ENCODE measurements around the gene CLBA1. TPM values are rescaled to one million over a fixed set of nuclear protein-coding genes. Genes with fewer than 3 reads are reported as not detected.

CLBA1 gene
- total RNA-seq, 1 experiment from 2014 or later: 24.3 TPM

GRCh38 chr14:104989951-104990303 lies 4.3 kb downstream of the CLBA1 start:
- no TSS peak for BruUV-seq (replicated peaks)
- CTCF ChIA-PET: interaction anchor here (1.0 to 1.2 kb wide), 2 partner anchors 26 to 56 kb away, joined by 5 read pairs; no protein-coding TSS in a partner anchor
- H3K9me3 Mint-ChIP-seq (ENCODE audit: unreplicated experiment): no peaks in the 10 kb centered on the region
- no peak for TF ChIP-seq CTCF (IDR thresholded peaks at IDR 0.05; ENCODE audit: unreplicated experiment)
- no peak overlapping the region for H3K4me3 Mint-ChIP-seq (ENCODE audit: unreplicated experiment)
- H3K27me3 Mint-ChIP-seq (ENCODE audit: insufficient read depth, unreplicated experiment): no peaks in the 10 kb centered on the region
- H3K4me1 Mint-ChIP-seq (ENCODE audit: insufficient read depth, unreplicated experiment): peaks cover 6% of the 10 kb centered on the region
- H3K27ac Mint-ChIP-seq (ENCODE audit: low read depth, unreplicated experiment): no peak overlapping the region
- intact Hi-C loops (cut with micrococcal nuclease): no loop called here
- DNase-seq (ENCODE audit: unreplicated experiment): no peak
- POLR2A ChIA-PET: interaction anchor here (0.8 to 1.5 kb wide), 4 partner anchors 16 to 30 kb away, joined by 3 to 4 read pairs (median 4); no protein-coding TSS in a partner anchor
- H3K36me3 Mint-ChIP-seq (ENCODE audit: insufficient read depth, unreplicated experiment): peaks cover 9% of the 10 kb centered on the region

- Mint-ChIP-seq H3K4me1 (ENCODE audit: insufficient read depth, unreplicated experiment) (peaks cover 6% of the 10 kb centered on the region), H3K27ac (ENCODE audit: low read depth, unreplicated experiment) (no peak overlapping the region), H3K36me3 (ENCODE audit: insufficient read depth, unreplicated experiment) (peaks cover 9% of the 10 kb centered on the region), H3K4me3 (ENCODE audit: unreplicated experiment) (no peak overlapping the region), H3K27me3 (ENCODE audit: insufficient read depth, unreplicated experiment) (no peaks in the 10 kb centered on the region), H3K9me3 (ENCODE audit: unreplicated experiment) (no peaks in the 10 kb centered on the region)
- no TSS peak for BruUV-seq (replicated peaks)
- ChIA-PET POLR2A (no interaction called here), CTCF (no interaction called here)
- no peak for DNase-seq (ENCODE audit: unreplicated experiment)
- no peak for TF ChIP-seq CTCF (IDR thresholded peaks at IDR 0.05; ENCODE audit: unreplicated experiment)
- intact Hi-C loops (cut with micrococcal nuclease): no loop called here
Observed at GRCh38 chr14:104991896-104992230, 6.3 kb downstream of the CLBA1 start.

GRCh38 chr14:104992501-104992900 lies 6.9 kb downstream of the CLBA1 start:
- TF ChIP-seq CTCF (IDR thresholded peaks at IDR 0.05; ENCODE audit: unreplicated experiment): no peak
- Mint-ChIP-seq H3K27ac (ENCODE audit: low read depth, unreplicated experiment) (no peak overlapping the region), H3K36me3 (ENCODE audit: insufficient read depth, unreplicated experiment) (peaks cover 9% of the 10 kb centered on the region)

GRCh38 chr14:104993306-104993705 lies 7.7 kb downstream of the CLBA1 start:
- Mint-ChIP-seq H3K9me3 (ENCODE audit: unreplicated experiment) (no peaks in the 10 kb centered on the region), H3K4me1 (ENCODE audit: insufficient read depth, unreplicated experiment) (no peaks in the 10 kb centered on the region), H3K27ac (ENCODE audit: low read depth, unreplicated experiment) (no peak overlapping the region), H3K36me3 (ENCODE audit: insufficient read depth, unreplicated experiment) (peaks cover 9% of the 10 kb centered on the region), H3K4me3 (ENCODE audit: unreplicated experiment) (no peak overlapping the region), H3K27me3 (ENCODE audit: insufficient read depth, unreplicated experiment) (no peaks in the 10 kb centered on the region)
- ChIA-PET CTCF (no interaction called here), POLR2A (no interaction called here)
- BruUV-seq (replicated peaks): no TSS peak
- intact Hi-C loops (cut with micrococcal nuclease): no loop called here
- TF ChIP-seq CTCF (IDR thresholded peaks at IDR 0.05; ENCODE audit: unreplicated experiment): no peak
- DNase-seq (ENCODE audit: unreplicated experiment): no peak

More at GRCh38 chr14:104992501-104992900, 6.9 kb downstream of the CLBA1 start:
- ChIA-PET POLR2A (no interaction called here), CTCF (interaction anchor here (0.5 kb wide), 1 partner anchor 10 kb away, joined by 3 read pairs; no protein-coding TSS in a partner anchor)
- no peak overlapping the region for H3K4me3 Mint-ChIP-seq (ENCODE audit: unreplicated experiment)
- intact Hi-C loops (cut with micrococcal nuclease): no loop called here
- no peaks in the 10 kb centered on the region for H3K9me3 Mint-ChIP-seq (ENCODE audit: unreplicated experiment)
- peaks cover under 1% of the 10 kb centered on the region for H3K4me1 Mint-ChIP-seq (ENCODE audit: insufficient read depth, unreplicated experiment)
- BruUV-seq (replicated peaks): no TSS peak
- no peaks in the 10 kb centered on the region for H3K27me3 Mint-ChIP-seq (ENCODE audit: insufficient read depth, unreplicated experiment)
- DNase-seq (ENCODE audit: unreplicated experiment): no peak
